Kidney (tissue), 14 donors: ENCODE results near the gene AGAP2. TPM values are rescaled to one million over a fixed set of nuclear protein-coding genes. Genes with fewer than 3 reads are reported as not detected.

ENCODE experiments used
- DNase-seq, 5 donors: peaks; one replicate each; pipeline ENCODE4 v3.0.0-alpha.2; 2013 to 2020
- FAIRE-seq: peaks from 2 replicates; lab custom pipeline; 2012; peaks lifted over from hg19 to GRCh38; lab: Jason Lieb, UNC
- H3K27ac ChIP-seq, 2 donors: one replicate each; pipeline ENCODE4 v1.7.0; 2013; ENCODE audit warnings: low read depth in 2 of 2, low read length in 2 of 2, inconsistent platforms in 1 of 2
- H3K27me3 ChIP-seq: one replicate; pipeline ENCODE4 v1.7.1; 2013; ENCODE audit warnings: low read length, inconsistent platforms; ENCODE audit not compliant: control insufficient read depth, insufficient read depth
- H3K36me3 ChIP-seq, 3 donors: one replicate each; pipeline versions ENCODE4 v1.7.0 to v1.7.1; 2013; ENCODE audit warnings: low read length in 3 of 3, control low read depth in 1 of 3, inconsistent platforms in 1 of 3; ENCODE audit not compliant: insufficient read depth in 3 of 3, control insufficient read depth in 2 of 3
- H3K4me1 ChIP-seq, 3 donors: one replicate each; pipeline versions ENCODE4 v1.7.0 to v1.7.1; 2013; ENCODE audit warnings: low read length in 3 of 3, inconsistent platforms in 1 of 3, low read depth in 1 of 3; ENCODE audit not compliant: control insufficient read depth in 2 of 3, insufficient read depth in 2 of 3
- H3K4me3 ChIP-seq, 3 donors: one replicate each; pipeline versions ENCODE4 v1.7.0 to v1.8.1; 2013; ENCODE audit warnings: low read length in 3 of 3, control low read depth in 1 of 3, inconsistent platforms in 1 of 3
- H3K9ac ChIP-seq, 3 donors: one replicate each; pipeline versions ENCODE4 v1.7.0 to v1.7.1; 2013; ENCODE audit warnings: low read length in 3 of 3, control low read depth in 1 of 3, inconsistent platforms in 1 of 3
- H3K9me3 ChIP-seq, 3 donors: one replicate each; pipeline versions ENCODE4 v1.7.0 to v1.7.1; 2013; ENCODE audit warnings: low read length in 3 of 3, control low read depth in 1 of 3, inconsistent platforms in 1 of 3; ENCODE audit not compliant: control insufficient read depth in 2 of 3, insufficient read depth in 1 of 3
- CTCF ChIP-seq: IDR thresholded peaks from 3 replicates; pipeline ENCODE4 v1.5.1; 2012; ENCODE audit warnings: mild to moderate bottlenecking, moderate library complexity, borderline replicate concordance; ENCODE audit not compliant: insufficient read depth; ENCODE audit errors: extremely low read depth
- intact Hi-C: fragments of 100-400 bp; cut with DNase I; formaldehyde crosslinking; loops from one replicate; pipeline ENCODE4 v1.11.1; 2022
- polyA plus RNA-seq: library from polyadenylated mRNA; stranded (reverse); fragments of 350-450 nt; fragmentation: Illumina TruSeq; extraction: RNeasy Lipid Tissue Mini Kit (QIAGEN cat#74804); gene quantifications from one replicate; pipeline ENCODE4 v1.2.3, GENCODE V29; 2014; ENCODE audit warnings: low read depth, low replicate concordance; ENCODE audit not compliant: insufficient read depth
- total RNA-seq: library from RNA; stranded (reverse); fragmentation: NEBNext Ultra II Directional; extraction: Animal tissue kit (Norgen Biotek cat#: 25700); gene quantifications from one replicate; pipeline ENCODE4 v1.2.1, GENCODE V29; 2021
- donor health status: control.
- donor health status: control.
- donor health status: control.
- donor health status: control.
- donor health status: control.
- donor health status: DM: yes; HTN: yes; CAD: no.
- donor health status: Normal renal cell carcinoma (clear cell type).

AGAP2 gene
- total and polyA plus RNA-seq, 2 donors from 2014 or later, result 0.13 to 3.7 TPM

- H3K9me3 ChIP-seq, result no peaks in the 10 kb centered on the region
- H3K27ac ChIP-seq, result peak within 1 kb of the TSS; percentile 49 to 64
- peak within 1 kb of the TSS; percentile 12 to 99 (median 92) for H3K9ac ChIP-seq
- intact Hi-C loops, result no loop called here
- H3K4me3 ChIP-seq, result peak within 1 kb of the TSS; percentile 86 to 99 (median 99)
- no peak for FAIRE-seq
- H3K36me3 ChIP-seq, result peaks cover 5 to 16% (median 15%) of the 10 kb centered on the region in 3 donors
- peaks cover 0 to 33% (median 27%) of the 10 kb centered on the region in 3 donors for H3K4me1 ChIP-seq
- H3K27me3 ChIP-seq, result no peaks in the 10 kb centered on the region
- peak; percentile 95 to 98 (median 97) for DNase-seq
- TF ChIP-seq CTCF, result peak; percentile 94
Measured at GRCh38 chr12:57782608-57783465, 44.3 kb upstream of the AGAP2 start, which contains the start of gene TSFM. Gene TSFM, plus strand, starts transcription at chr12:57782787. Its CDS starts 15 bp downstream, at chr12:57782802.

DNA sequence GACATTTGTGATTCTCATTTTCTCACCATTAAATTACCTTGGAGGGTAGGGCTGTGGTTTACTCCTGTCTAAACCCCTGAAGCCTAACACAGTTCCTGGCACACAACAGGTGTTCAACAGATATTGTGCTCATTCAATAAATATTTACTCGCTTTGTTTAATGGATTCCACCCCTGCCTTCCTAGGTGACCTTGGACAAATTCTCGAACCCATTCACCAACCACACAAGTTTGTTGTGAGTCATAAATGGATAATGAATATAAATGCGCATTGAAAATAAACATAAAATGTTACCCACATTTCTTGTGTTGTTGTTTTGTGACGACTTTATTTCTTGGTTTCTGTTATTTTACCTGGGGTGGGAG lies 43.7 kb upstream of the AGAP2 start:
- H3K4me1 ChIP-seq, result peaks cover 0 to 33% (median 27%) of the 10 kb centered on the region in 3 donors
- TF ChIP-seq CTCF, result no peak
- DNase-seq, result no peak
- peak overlapping the region in 2 of 3 donors; percentile 86 to 99 for H3K4me3 ChIP-seq
- peak overlapping the region in 1 of 2 donors; percentile 49 for H3K27ac ChIP-seq
- no peaks in the 10 kb centered on the region for H3K9me3 ChIP-seq
- intact Hi-C loops, result no loop called here
- peaks cover 5 to 13% (median 11%) of the 10 kb centered on the region in 3 donors for H3K36me3 ChIP-seq
- FAIRE-seq, result no peak
- H3K27me3 ChIP-seq, result no peaks in the 10 kb centered on the region
- H3K9ac ChIP-seq, result peak overlapping the region in 2 of 3 donors; percentile 92 to 99

- peak overlapping the region in 1 of 3 donors; percentile 22 for H3K4me3 ChIP-seq
- no peak for FAIRE-seq
- no peak for DNase-seq
- H3K27me3 ChIP-seq, result no peaks in the 10 kb centered on the region
- H3K9me3 ChIP-seq, result no peaks in the 10 kb centered on the region
- TF ChIP-seq CTCF, result no peak
- peak overlapping the region in 1 of 2 donors; percentile 49 for H3K27ac ChIP-seq
- peaks cover 5 to 11% (median 11%) of the 10 kb centered on the region in 3 donors for H3K36me3 ChIP-seq
- peak overlapping the region in 1 of 3 donors; percentile 92 for H3K9ac ChIP-seq
- intact Hi-C loops, result no loop called here
- H3K4me1 ChIP-seq, result peaks cover 0 to 33% (median 27%) of the 10 kb centered on the region in 3 donors
Measured at GRCh38 chr12:57781801-57782200, 43.3 kb upstream of the AGAP2 start.
